22Rv1 (cell line): ENCODE measurements around the gene CMSS1.

ENCODE experiments used
- H3K27ac ChIP-seq: fragments of 450-650 bp; 2 replicates; pipeline ENCODE4 v1.5.1; 2017
- ZFX ChIP-seq: fragments of 450-650 bp; IDR thresholded peaks from 2 replicates; pipeline ENCODE4 v1.6.1; 2017; ENCODE audit warnings: antibody characterized with exemption, borderline replicate concordance
- TF ChIP-seq, protein P1 (sequence below): fragments of 450-650 bp; IDR thresholded peaks from 2 replicates; pipeline ENCODE4 v1.5.1; 2017; ENCODE audit warnings: mild to moderate bottlenecking

Gene CMSS1

DNA sequence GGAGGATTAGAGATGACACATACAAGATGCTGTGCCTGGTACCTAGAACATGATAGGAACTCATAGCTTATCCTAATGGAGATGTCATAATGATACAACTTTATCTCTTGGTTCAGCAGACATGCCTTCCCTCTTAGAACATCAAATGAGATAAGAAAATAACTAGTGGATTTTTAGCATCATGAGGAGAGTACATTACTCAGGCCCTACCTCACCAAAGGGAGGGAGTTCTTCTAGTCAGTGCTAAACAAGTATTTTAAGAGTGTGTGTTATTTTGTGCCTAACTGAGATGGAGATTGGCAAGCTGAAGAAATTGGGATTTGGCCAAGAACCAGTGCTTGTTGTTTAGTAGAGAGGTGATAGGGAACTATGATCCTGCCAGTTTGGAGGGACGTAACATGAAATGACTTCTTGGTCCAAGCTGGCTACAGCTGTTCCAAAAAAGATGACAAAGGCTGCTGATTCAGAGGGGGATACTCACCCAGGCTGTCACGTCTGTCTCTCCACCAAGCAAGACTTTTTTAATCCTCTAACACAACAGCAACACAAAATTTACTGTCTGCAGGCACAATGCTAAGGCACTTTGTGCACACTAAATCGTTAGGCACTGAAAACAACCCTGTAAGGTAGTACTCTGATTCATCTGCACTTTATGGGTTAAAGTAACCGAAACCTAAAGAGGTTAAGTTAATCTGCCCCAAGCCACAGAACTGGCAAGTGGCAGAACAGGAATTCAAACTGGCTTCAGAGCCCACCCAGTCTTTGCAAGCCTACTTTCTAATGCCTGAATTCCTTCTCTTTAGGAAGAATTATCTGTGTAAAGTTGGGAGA is 126.5 kb downstream of the CMSS1 start:
- no peak for TF ChIP-seq ZFX
- TF ChIP-seq, protein P1, sequence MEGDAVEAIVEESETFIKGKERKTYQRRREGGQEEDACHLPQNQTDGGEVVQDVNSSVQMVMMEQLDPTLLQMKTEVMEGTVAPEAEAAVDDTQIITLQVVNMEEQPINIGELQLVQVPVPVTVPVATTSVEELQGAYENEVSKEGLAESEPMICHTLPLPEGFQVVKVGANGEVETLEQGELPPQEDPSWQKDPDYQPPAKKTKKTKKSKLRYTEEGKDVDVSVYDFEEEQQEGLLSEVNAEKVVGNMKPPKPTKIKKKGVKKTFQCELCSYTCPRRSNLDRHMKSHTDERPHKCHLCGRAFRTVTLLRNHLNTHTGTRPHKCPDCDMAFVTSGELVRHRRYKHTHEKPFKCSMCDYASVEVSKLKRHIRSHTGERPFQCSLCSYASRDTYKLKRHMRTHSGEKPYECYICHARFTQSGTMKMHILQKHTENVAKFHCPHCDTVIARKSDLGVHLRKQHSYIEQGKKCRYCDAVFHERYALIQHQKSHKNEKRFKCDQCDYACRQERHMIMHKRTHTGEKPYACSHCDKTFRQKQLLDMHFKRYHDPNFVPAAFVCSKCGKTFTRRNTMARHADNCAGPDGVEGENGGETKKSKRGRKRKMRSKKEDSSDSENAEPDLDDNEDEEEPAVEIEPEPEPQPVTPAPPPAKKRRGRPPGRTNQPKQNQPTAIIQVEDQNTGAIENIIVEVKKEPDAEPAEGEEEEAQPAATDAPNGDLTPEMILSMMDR: no peak
- H3K27ac ChIP-seq: no peak overlapping the region

DNA sequence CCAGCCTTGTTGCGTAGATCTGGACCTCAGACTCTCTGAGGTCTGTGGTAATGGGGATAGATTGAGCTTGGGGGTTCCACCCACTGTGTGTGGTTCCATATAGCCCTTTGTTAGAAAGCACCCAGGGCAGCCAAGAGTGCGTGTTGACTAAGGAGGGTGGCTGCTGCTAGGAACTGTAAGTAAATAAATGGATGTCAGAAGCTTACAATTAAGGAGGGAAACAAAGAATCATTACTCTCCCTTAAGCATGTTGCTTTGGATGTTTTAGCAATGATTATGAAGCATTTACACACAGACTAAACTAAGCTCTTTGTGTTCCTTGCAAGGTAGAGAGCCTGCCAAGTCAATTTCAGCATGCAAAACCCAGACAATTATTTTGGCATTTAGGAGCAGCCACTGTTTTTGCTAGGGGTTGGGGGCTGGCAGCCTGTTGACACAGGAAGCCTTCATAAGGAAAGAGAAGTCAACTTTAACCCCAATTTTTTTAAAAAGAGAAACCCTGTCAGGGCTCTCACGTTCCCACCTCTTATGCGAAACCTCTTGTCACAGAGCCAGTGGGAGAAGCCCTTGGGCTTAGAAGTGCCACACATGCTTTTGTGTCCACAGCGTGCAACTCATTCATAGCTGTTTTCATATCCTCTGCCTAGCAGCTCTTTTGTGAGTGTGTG is 127.8 kb downstream of the CMSS1 start:
- TF ChIP-seq ZFX: no peak
- TF ChIP-seq, protein P1: no peak
- H3K27ac ChIP-seq: no peak overlapping the region

GRCh38 chr3:99947356-99947755 is 129.7 kb downstream of the CMSS1 start:
- TF ChIP-seq, protein P1: no peak
- TF ChIP-seq ZFX: no peak
- H3K27ac ChIP-seq: no peak overlapping the region

GRCh38 chr3:99948467-99949089 is 130.9 kb downstream of the CMSS1 start:
- TF ChIP-seq, protein P1: no peak
- TF ChIP-seq ZFX: no peak
- H3K27ac ChIP-seq: no peak overlapping the region

DNA sequence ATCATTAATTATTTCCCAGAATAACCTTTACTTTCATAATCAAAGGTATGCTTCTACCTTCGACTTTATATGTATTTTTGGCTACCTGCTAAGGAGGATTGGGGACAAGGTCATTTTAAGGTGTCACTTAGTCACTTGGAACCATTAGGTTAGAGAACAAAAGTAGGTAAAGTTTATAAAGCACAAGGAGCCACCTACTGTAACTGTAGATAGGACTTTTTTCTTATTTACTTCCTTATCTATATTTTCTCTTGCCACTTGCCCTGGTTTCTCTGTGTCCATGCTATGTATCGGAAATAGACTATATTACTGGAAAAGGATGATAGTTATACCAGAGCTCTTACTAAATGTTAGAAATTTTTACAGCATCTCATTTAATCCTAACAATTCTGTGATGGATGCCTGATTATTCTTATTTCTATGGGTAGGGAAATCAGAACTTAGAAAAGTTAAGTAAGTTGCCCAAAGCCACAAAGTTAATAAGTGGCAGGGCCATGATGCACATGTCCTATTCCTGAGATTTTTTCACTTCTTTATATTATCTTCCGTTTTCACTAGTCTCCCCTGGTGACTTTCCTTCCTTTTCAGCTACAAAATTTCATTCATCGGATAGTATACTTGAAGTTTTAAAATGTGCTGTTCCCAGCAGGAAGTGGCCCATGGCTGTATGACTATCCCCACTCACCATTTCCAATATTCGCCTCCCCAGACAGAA is 132.5 kb downstream of the CMSS1 start:
- no peak for TF ChIP-seq ZFX
- TF ChIP-seq, protein P1: no peak
- H3K27ac ChIP-seq: no peak overlapping the region

- no peak for TF ChIP-seq ZFX
- TF ChIP-seq, protein P1: no peak
These were observed 133.3 kb downstream of the CMSS1 start for GRCh38 chr3:99950921-99951320.

More at GRCh38 chr3:99950921-99951320, 133.3 kb downstream of the CMSS1 start:
- H3K27ac ChIP-seq: no peak overlapping the region
